ENCODE data around the gene CEMIP. TPM values are rescaled to one million over a fixed set of nuclear protein-coding genes. Genes with fewer than 3 reads are reported as not detected.

Gene CEMIP
- total and polyA plus RNA-seq, 12 donors: 0.01 to 1.9 (median 0.23) TPM; not detected in 1

DNA sequence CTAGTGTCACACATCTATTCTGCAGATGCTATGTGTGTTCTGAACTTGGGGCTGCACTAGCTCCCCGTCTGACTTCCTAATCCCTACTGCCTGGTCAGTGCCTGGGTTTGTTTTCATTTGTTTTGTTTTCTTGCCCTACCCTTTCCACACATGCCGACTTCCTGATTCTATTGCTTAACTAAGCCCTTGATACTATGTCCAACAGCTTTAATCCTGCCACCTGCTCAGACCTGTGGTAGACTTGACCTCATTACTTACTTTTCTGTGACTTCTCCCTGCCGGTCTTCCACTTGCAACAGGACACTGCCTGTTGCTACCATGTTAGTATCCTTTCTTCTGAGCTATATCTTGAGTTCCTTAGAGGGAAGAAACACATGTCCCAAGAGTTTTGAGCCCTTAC, 39.3 kb upstream of the CEMIP start:
- DNase-seq: no peak
- H3K9me3 ChIP-seq: peaks cover 0 to 7% (median 0%) of the 10 kb centered on the region in 11 donors
- TF ChIP-seq, protein P1, sequence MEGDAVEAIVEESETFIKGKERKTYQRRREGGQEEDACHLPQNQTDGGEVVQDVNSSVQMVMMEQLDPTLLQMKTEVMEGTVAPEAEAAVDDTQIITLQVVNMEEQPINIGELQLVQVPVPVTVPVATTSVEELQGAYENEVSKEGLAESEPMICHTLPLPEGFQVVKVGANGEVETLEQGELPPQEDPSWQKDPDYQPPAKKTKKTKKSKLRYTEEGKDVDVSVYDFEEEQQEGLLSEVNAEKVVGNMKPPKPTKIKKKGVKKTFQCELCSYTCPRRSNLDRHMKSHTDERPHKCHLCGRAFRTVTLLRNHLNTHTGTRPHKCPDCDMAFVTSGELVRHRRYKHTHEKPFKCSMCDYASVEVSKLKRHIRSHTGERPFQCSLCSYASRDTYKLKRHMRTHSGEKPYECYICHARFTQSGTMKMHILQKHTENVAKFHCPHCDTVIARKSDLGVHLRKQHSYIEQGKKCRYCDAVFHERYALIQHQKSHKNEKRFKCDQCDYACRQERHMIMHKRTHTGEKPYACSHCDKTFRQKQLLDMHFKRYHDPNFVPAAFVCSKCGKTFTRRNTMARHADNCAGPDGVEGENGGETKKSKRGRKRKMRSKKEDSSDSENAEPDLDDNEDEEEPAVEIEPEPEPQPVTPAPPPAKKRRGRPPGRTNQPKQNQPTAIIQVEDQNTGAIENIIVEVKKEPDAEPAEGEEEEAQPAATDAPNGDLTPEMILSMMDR (IDR thresholded peaks at IDR 0.05): no peak
- no peaks in the 10 kb centered on the region for H3K36me3 ChIP-seq
- no peaks in the 10 kb centered on the region for H3K4me1 ChIP-seq
- ATAC-seq: no peak
- no peak overlapping the region for H3K4me3 ChIP-seq
- intact Hi-C loops (cut with DNase I): no loop called here
- 93 to 96% methylated on average over 3 of the region's 3 CpGs for WGBS, 2 donors
- no peak overlapping the region for H3K27ac ChIP-seq
- H3K27me3 ChIP-seq: no peaks in the 10 kb centered on the region

DNA sequence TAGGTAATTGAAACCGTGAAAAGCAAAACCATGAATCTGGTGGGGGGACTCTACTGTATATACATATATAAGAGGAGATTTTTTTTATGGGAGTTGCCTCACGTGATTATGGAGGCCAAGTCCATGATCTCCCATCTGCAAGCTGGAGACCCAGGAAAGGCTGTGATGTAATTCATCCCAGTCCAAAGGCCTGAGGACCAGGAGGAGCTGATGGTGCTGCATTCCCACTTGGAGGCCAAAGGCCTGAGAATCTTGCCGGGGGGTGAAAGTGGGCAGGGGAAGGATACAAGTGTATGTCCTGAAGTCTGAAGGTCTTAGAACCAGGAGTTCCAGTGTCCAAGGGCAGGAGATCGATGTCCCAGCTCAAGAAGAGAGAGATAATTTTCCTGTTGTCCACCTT, 37.1 kb upstream of the CEMIP start:
- ATAC-seq: no peak
- WGBS, 2 donors: 94 to 95% methylated on average over 4 of the region's 4 CpGs
- Histone ChIP-seq H3K9me3 (peaks cover 0 to 7% (median 0%) of the 10 kb centered on the region in 11 donors), H3K4me1 (no peaks in the 10 kb centered on the region), H3K4me3 (no peak overlapping the region), H3K27me3 (no peaks in the 10 kb centered on the region), H3K36me3 (no peaks in the 10 kb centered on the region), H3K27ac (no peak overlapping the region)
- DNase-seq: no peak
- intact Hi-C loops (cut with DNase I): no loop called here
- TF ChIP-seq, protein P1 (IDR thresholded peaks at IDR 0.05): no peak

DNA sequence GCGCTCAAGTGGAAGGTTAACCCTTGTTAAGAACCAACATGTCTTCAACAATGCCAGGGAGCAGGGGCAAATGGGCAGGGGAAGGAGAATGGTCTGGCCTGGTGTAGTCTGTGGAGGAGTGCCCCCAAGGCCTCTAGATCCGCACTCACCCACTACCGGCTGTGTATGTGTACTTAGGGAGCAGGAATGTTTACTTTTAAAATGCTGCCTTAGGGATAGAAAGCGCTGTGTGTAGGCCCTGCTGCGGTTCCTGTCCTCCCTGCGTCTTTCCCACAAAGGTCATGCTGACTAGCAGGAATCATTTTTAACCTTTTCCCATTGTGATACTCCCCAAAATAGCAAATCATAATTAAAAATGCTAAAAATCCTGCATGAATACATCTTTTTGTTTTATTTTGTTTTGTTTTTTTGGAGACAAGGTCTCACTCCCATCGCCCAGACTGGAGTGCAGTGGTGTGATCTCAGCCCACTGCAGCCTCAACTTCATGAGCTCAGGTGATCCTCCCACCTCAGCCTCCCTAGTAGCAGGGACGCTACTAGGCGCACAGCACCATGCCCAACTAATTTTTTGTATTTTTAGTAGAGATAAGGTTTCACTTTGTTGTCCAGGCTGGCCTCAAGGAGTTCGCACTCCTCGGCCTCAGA, 35.9 kb upstream of the CEMIP start:
- DNase-seq (no peak), ATAC-seq (no peak)
- Histone ChIP-seq H3K27ac (no peak overlapping the region), H3K9me3 (peaks cover 0 to 7% (median 0%) of the 10 kb centered on the region in 11 donors), H3K36me3 (no peaks in the 10 kb centered on the region), H3K4me3 (no peak overlapping the region), H3K27me3 (no peaks in the 10 kb centered on the region), H3K4me1 (no peaks in the 10 kb centered on the region)
- intact Hi-C loops (cut with DNase I): no loop called here
- TF ChIP-seq, protein P1 (IDR thresholded peaks at IDR 0.05): no peak
- 92 to 95% methylated on average over 11 of the region's 11 CpGs for WGBS, 2 donors

DNA sequence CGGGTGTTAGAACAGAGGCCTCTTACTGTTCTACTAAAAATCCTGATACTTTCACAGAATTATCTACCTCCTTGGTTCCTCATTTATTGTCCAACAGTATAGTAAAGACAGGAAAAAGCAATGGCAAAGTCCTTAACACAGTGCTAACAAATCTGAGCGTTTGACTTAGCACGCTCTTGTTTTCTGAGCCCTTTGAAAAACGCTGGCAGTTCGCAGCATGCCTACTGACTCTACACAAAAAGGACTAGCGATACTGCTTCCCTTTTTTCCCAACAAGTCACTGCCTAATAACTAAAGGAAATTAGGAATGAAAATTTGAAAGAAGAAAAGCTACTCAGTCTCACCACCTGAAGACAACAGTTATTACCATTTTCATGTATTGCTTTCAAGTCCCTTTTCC, 34.8 kb upstream of the CEMIP start:
- no peak overlapping the region for H3K4me3 ChIP-seq
- no peak for ATAC-seq
- H3K27ac ChIP-seq: no peak overlapping the region
- TF ChIP-seq, protein P1 (IDR thresholded peaks at IDR 0.05): no peak
- H3K9me3 ChIP-seq: peaks cover 0 to 6% (median 0%) of the 10 kb centered on the region in 11 donors
- no peak for DNase-seq
- intact Hi-C loops (cut with DNase I): no loop called here
- 87 to 88% methylated on average over 6 of the region's 6 CpGs for WGBS, 2 donors
- H3K27me3 ChIP-seq: no peaks in the 10 kb centered on the region
- peaks cover 0 to under 1% (median 0%) of the 10 kb centered on the region in 9 donors for H3K36me3 ChIP-seq
- no peaks in the 10 kb centered on the region for H3K4me1 ChIP-seq

Measured in heart right ventricle (tissue), 16 donors.